Astrocyte (in vitro differentiated cells and primary cell): ENCODE data around the gene CHAF1A. TPM values are rescaled to one million over a fixed set of nuclear protein-coding genes. Genes with fewer than 3 reads are reported as not detected.

Experiments used
- DNase-seq: peaks from one replicate; pipeline ENCODE4 v3.0.0-alpha.2; 2010; ENCODE audit warnings: low read depth
- FAIRE-seq: peaks from 2 replicates; lab custom pipeline; 2011; peaks lifted over from hg19 to GRCh38; lab: Jason Lieb, UNC
- H2AFZ ChIP-seq: 2 replicates; pipeline ENCODE4 v1.6.0; 2012; ENCODE audit warnings: low read depth, low read length, inconsistent platforms
- H3K27ac ChIP-seq: 2 replicates; pipeline ENCODE4 v1.5.1; 2011; ENCODE audit warnings: low read depth, low read length, inconsistent platforms
- H3K27me3 ChIP-seq: 2 replicates; pipeline ENCODE4 v1.6.0; 2011; ENCODE audit warnings: low read length, inconsistent platforms; ENCODE audit not compliant: insufficient read depth
- H3K36me3 ChIP-seq: 2 replicates; pipeline ENCODE4 v1.5.1; 2011; ENCODE audit warnings: low read length, inconsistent platforms; ENCODE audit not compliant: insufficient read depth
- H3K4me1 ChIP-seq: 2 replicates; pipeline ENCODE4 v1.5.1; 2011; ENCODE audit warnings: low read length, inconsistent platforms; ENCODE audit not compliant: insufficient read depth
- H3K4me2 ChIP-seq: 2 replicates; pipeline ENCODE4 v1.6.0; 2012; ENCODE audit warnings: low read length, inconsistent platforms
- H3K4me3 ChIP-seq: 2 replicates; pipeline ENCODE4 v1.5.1; 2011; ENCODE audit warnings: low read depth, mild to moderate bottlenecking, low read length, inconsistent platforms; ENCODE audit not compliant: insufficient read depth
- H3K79me2 ChIP-seq: 2 replicates; pipeline ENCODE4 v1.6.0; 2012; ENCODE audit warnings: mild to moderate bottlenecking, low read length, inconsistent platforms; ENCODE audit not compliant: insufficient read depth
- H3K9ac ChIP-seq: 2 replicates; pipeline ENCODE4 v1.6.0; 2012; ENCODE audit warnings: mild to moderate bottlenecking, low read length, inconsistent platforms
- H3K9me3 ChIP-seq: 2 replicates; pipeline ENCODE4 v1.5.1; 2012; ENCODE audit warnings: low read depth, mild to moderate bottlenecking, low read length, inconsistent platforms; ENCODE audit not compliant: insufficient read depth
- H4K20me1 ChIP-seq: 2 replicates; pipeline ENCODE4 v1.6.0; 2012; ENCODE audit warnings: low read length, inconsistent platforms; ENCODE audit not compliant: insufficient read depth
- H3K27ac Mint-ChIP-seq: one replicate; pipeline ENCODE4 v1.8.0; 2021; ENCODE audit warnings: mild to moderate bottlenecking, mixed read lengths; ENCODE audit not compliant: unreplicated experiment
- H3K27me3 Mint-ChIP-seq: one replicate; pipeline ENCODE4 v1.8.0; 2021; ENCODE audit warnings: low read depth, mixed read lengths; ENCODE audit not compliant: unreplicated experiment
- H3K36me3 Mint-ChIP-seq: one replicate; pipeline ENCODE4 v1.8.0; 2021; ENCODE audit warnings: low read depth, mixed read lengths; ENCODE audit not compliant: unreplicated experiment
- H3K4me1 Mint-ChIP-seq: one replicate; pipeline ENCODE4 v1.8.0; 2021; ENCODE audit warnings: low read depth, mixed read lengths; ENCODE audit not compliant: unreplicated experiment
- H3K4me3 Mint-ChIP-seq: one replicate; pipeline ENCODE4 v1.8.0; 2021; ENCODE audit warnings: mild to moderate bottlenecking, moderate library complexity, mixed read lengths; ENCODE audit not compliant: unreplicated experiment
- H3K9me3 Mint-ChIP-seq: one replicate; pipeline ENCODE4 v1.8.0; 2021; ENCODE audit warnings: mild to moderate bottlenecking, mixed read lengths; ENCODE audit not compliant: unreplicated experiment
- CTCF ChIP-seq: IDR thresholded peaks from 2 replicates; pipeline ENCODE4 v1.5.1; 2011; ENCODE audit warnings: low read depth, mild to moderate bottlenecking, inconsistent platforms, low read length, moderate library complexity; ENCODE audit not compliant: insufficient read depth
- EZH2 ChIP-seq: IDR thresholded peaks from 2 replicates; pipeline ENCODE4 v1.6.1; 2012; ENCODE audit warnings: mild to moderate bottlenecking, low read length, inconsistent platforms; ENCODE audit not compliant: insufficient read depth
- total RNA-seq: library from RNA; stranded (reverse); gene quantifications from 2 replicates; pipeline ENCODE4 v1.2.1, GENCODE V29; 2021

CHAF1A gene
- total RNA-seq, 1 donor from 2014 or later, result 8.5 TPM

GRCh38 chr19:4448147-4448985, 45.9 kb downstream of the CHAF1A start:
- no peak overlapping the region for H3K9ac ChIP-seq
- H3K4me3 ChIP-seq, result no peak overlapping the region
- Mint-ChIP-seq H3K9me3 (no peaks in the 10 kb centered on the region), H3K4me1 (no peaks in the 10 kb centered on the region), H3K4me3 (no peak overlapping the region), H3K27me3 (no peaks in the 10 kb centered on the region), H3K27ac (no peak overlapping the region), H3K36me3 (peaks cover 7% of the 10 kb centered on the region)
- no peak for DNase-seq
- no peaks in the 10 kb centered on the region for H3K4me1 ChIP-seq
- no peaks in the 10 kb centered on the region for H3K9me3 ChIP-seq
- no peak for TF ChIP-seq CTCF
- no peak for TF ChIP-seq EZH2
- peaks cover 4% of the 10 kb centered on the region for H3K79me2 ChIP-seq
- H3K27me3 ChIP-seq, result no peaks in the 10 kb centered on the region
- H2AFZ ChIP-seq, result no peak overlapping the region
- H3K27ac ChIP-seq, result no peak overlapping the region
- H3K4me2 ChIP-seq, result no peak overlapping the region
- H3K36me3 ChIP-seq, result peaks cover 14% of the 10 kb centered on the region
- peaks cover 46% of the 10 kb centered on the region for H4K20me1 ChIP-seq
- FAIRE-seq, result no peak

- H3K4me3 ChIP-seq, result no peak overlapping the region
- Mint-ChIP-seq H3K9me3 (no peaks in the 10 kb centered on the region), H3K4me1 (no peaks in the 10 kb centered on the region), H3K4me3 (no peak overlapping the region), H3K27ac (no peak overlapping the region), H3K36me3 (peaks cover 7% of the 10 kb centered on the region), H3K27me3 (no peaks in the 10 kb centered on the region)
- no peak overlapping the region for H3K27ac ChIP-seq
- no peak for FAIRE-seq
- H3K4me1 ChIP-seq, result no peaks in the 10 kb centered on the region
- no peaks in the 10 kb centered on the region for H3K9me3 ChIP-seq
- no peaks in the 10 kb centered on the region for H3K27me3 ChIP-seq
- H4K20me1 ChIP-seq, result peaks cover 51% of the 10 kb centered on the region
- no peak for TF ChIP-seq CTCF
- TF ChIP-seq EZH2, result no peak
- H2AFZ ChIP-seq, result no peak overlapping the region
- H3K4me2 ChIP-seq, result no peak overlapping the region
- no peak for DNase-seq
- peaks cover 14% of the 10 kb centered on the region for H3K36me3 ChIP-seq
- no peak overlapping the region for H3K9ac ChIP-seq
- H3K79me2 ChIP-seq, result peaks cover 7% of the 10 kb centered on the region
Measured at GRCh38 chr19:4449022-4449638, 46.7 kb downstream of the CHAF1A start.
